GM12801 (cell line): ENCODE data around the gene NTMT2.

Experiments used
- CTCF ChIP-seq: IDR thresholded peaks from one replicate; pipeline ENCODE4 v1.5.1; 2011; ENCODE audit warnings: control low read depth; ENCODE audit not compliant: insufficient read length; ENCODE audit errors: extremely low read depth

Gene NTMT2

GRCh38 chr1:170200621-170201397, 55.0 kb downstream of the NTMT2 start:
- no peak for TF ChIP-seq CTCF

- no peak for TF ChIP-seq CTCF
Measured at GRCh38 chr1:170203693-170204092, 57.9 kb downstream of the NTMT2 start.

GRCh38 chr1:170204121-170204520, 58.4 kb downstream of the NTMT2 start:
- no peak for TF ChIP-seq CTCF

- no peak for TF ChIP-seq CTCF
Measured at GRCh38 chr1:170205301-170205700, 59.5 kb downstream of the NTMT2 start.

GRCh38 chr1:170209125-170209524, 63.4 kb downstream of the NTMT2 start:
- TF ChIP-seq CTCF, result no peak

- TF ChIP-seq CTCF, result no peak
Measured at GRCh38 chr1:170210142-170210541, 64.4 kb downstream of the NTMT2 start.

GRCh38 chr1:170213596-170213995, 67.8 kb downstream of the NTMT2 start:
- no peak for TF ChIP-seq CTCF
